Chondrocyte (in vitro differentiated cells): ENCODE results near the gene SERPINE3. TPM values are rescaled to one million over a fixed set of nuclear protein-coding genes. Genes with fewer than 3 reads are reported as not detected.

Experiments
- DNase-seq: peaks from one replicate; pipeline ENCODE4 v3.0.0; 2021; ENCODE audit warnings: mixed read lengths, low spot score
- H3K27ac Mint-ChIP-seq: one replicate; pipeline ENCODE4 v1.8.0; 2021; ENCODE audit warnings: mild to moderate bottlenecking, moderate library complexity, mixed read lengths; ENCODE audit not compliant: unreplicated experiment
- H3K27me3 Mint-ChIP-seq: 2 replicates; pipeline ENCODE4 v1.8.0; 2021; ENCODE audit warnings: low read depth, mixed read lengths
- H3K36me3 Mint-ChIP-seq: 2 replicates; pipeline ENCODE4 v1.8.0; 2021; ENCODE audit warnings: low read depth, mixed read lengths
- H3K4me1 Mint-ChIP-seq: 2 replicates; pipeline ENCODE4 v1.8.0; 2021; ENCODE audit warnings: low read depth, mild to moderate bottlenecking, mixed read lengths
- H3K4me3 Mint-ChIP-seq: one replicate; pipeline ENCODE4 v1.8.0; 2021; ENCODE audit warnings: mild to moderate bottlenecking, moderate library complexity, mixed read lengths; ENCODE audit not compliant: unreplicated experiment
- H3K9me3 Mint-ChIP-seq: 2 replicates; pipeline ENCODE4 v1.8.0; 2021; ENCODE audit warnings: low read depth, mixed read lengths
- CTCF ChIP-seq: fragments of 200-600 bp; sonication (generic); IDR thresholded peaks from 2 replicates; pipeline ENCODE4 v1.5.0; 2021; ENCODE audit warnings: antibody characterized with exemption, mild to moderate bottlenecking, moderate library complexity
- total RNA-seq: library from RNA; stranded (reverse); gene quantifications from 3 replicates; pipeline ENCODE4 v1.2.1, GENCODE V29; 2021

Gene SERPINE3
- total RNA-seq, 1 donor from 2014 or later = not detected

GRCh38 chr13:51303063-51303552, 36.4 kb upstream of the SERPINE3 start:
- H3K27me3 Mint-ChIP-seq = no peaks in the 10 kb centered on the region
- DNase-seq = no peak
- H3K4me1 Mint-ChIP-seq = no peaks in the 10 kb centered on the region
- H3K9me3 Mint-ChIP-seq = no peaks in the 10 kb centered on the region
- H3K4me3 Mint-ChIP-seq = no peak overlapping the region
- no peaks in the 10 kb centered on the region for H3K36me3 Mint-ChIP-seq
- no peak for TF ChIP-seq CTCF
- H3K27ac Mint-ChIP-seq = no peak overlapping the region

- Mint-ChIP-seq H3K36me3 (no peaks in the 10 kb centered on the region), H3K27ac (no peak overlapping the region), H3K9me3 (no peaks in the 10 kb centered on the region), H3K4me3 (no peak overlapping the region), H3K27me3 (no peaks in the 10 kb centered on the region), H3K4me1 (no peaks in the 10 kb centered on the region)
- no peak for TF ChIP-seq CTCF
- DNase-seq = no peak
Measured at GRCh38 chr13:51303882-51304281, 35.6 kb upstream of the SERPINE3 start.

- no peak for DNase-seq
- no peaks in the 10 kb centered on the region for H3K9me3 Mint-ChIP-seq
- H3K4me3 Mint-ChIP-seq = no peak overlapping the region
- H3K4me1 Mint-ChIP-seq = no peaks in the 10 kb centered on the region
- no peaks in the 10 kb centered on the region for H3K36me3 Mint-ChIP-seq
- no peak for TF ChIP-seq CTCF
- H3K27ac Mint-ChIP-seq = no peak overlapping the region
- no peaks in the 10 kb centered on the region for H3K27me3 Mint-ChIP-seq
Measured at GRCh38 chr13:51305271-51305967, 34.1 kb upstream of the SERPINE3 start.

GRCh38 chr13:51308781-51309180, 30.7 kb upstream of the SERPINE3 start:
- H3K27ac Mint-ChIP-seq = no peak overlapping the region
- no peak overlapping the region for H3K4me3 Mint-ChIP-seq
- peaks cover 3% of the 10 kb centered on the region for H3K27me3 Mint-ChIP-seq
- H3K36me3 Mint-ChIP-seq = no peaks in the 10 kb centered on the region
- H3K4me1 Mint-ChIP-seq = no peaks in the 10 kb centered on the region
- H3K9me3 Mint-ChIP-seq = no peaks in the 10 kb centered on the region
- DNase-seq = no peak
- no peak for TF ChIP-seq CTCF

- TF ChIP-seq CTCF = no peak
- Mint-ChIP-seq H3K4me1 (peaks cover 15% of the 10 kb centered on the region), H3K9me3 (no peaks in the 10 kb centered on the region), H3K27me3 (peaks cover 3% of the 10 kb centered on the region), H3K36me3 (no peaks in the 10 kb centered on the region), H3K4me3 (no peak overlapping the region), H3K27ac (no peak overlapping the region)
- DNase-seq = no peak
Measured at GRCh38 chr13:51311231-51311630, 28.3 kb upstream of the SERPINE3 start.
